MM.1S (cell line): ENCODE results near the gene RAB3IL1.

Source experiments
- DNase-seq: peaks from one replicate; pipeline ENCODE4 v3.0.0-alpha.2; 2015
- H2AFZ ChIP-seq: fragments of 300-600 bp; sonication (generic); 2 replicates; pipeline ENCODE4 v1.6.0; 2016; ENCODE audit warnings: antibody characterized with exemption, low read length
- H3F3A ChIP-seq: fragments of 300-600 bp; sonication (generic); 2 replicates; pipeline ENCODE4 v1.6.1; 2016; ENCODE audit warnings: mild to moderate bottlenecking, antibody characterized with exemption, low read length, moderate library complexity, mixed read lengths; ENCODE audit not compliant: insufficient read depth
- H3K27ac ChIP-seq: fragments of 300-600 bp; sonication (generic); 2 replicates; pipeline ENCODE4 v1.5.1; 2016; ENCODE audit warnings: mild to moderate bottlenecking, low read length
- H3K27me3 ChIP-seq: fragments of 300-600 bp; sonication (generic); replicated peaks from 2 replicates; pipeline ENCODE4 v1.6.0; 2016; ENCODE audit warnings: low read length; ENCODE audit not compliant: insufficient read depth
- H3K36me3 ChIP-seq: fragments of 300-600 bp; sonication (generic); replicated peaks from 2 replicates; pipeline ENCODE4 v1.6.1; 2016; ENCODE audit warnings: mild to moderate bottlenecking, low read length, mixed read lengths; ENCODE audit not compliant: insufficient read depth
- H3K4me1 ChIP-seq: fragments of 300-600 bp; sonication (generic); 2 replicates; pipeline ENCODE4 v1.6.1; 2016; ENCODE audit warnings: low read length, mixed read lengths
- H3K4me2 ChIP-seq: fragments of 300-600 bp; sonication (generic); 2 replicates; pipeline ENCODE4 v1.6.0; 2016; ENCODE audit warnings: low read depth, low read length
- H3K4me3 ChIP-seq: fragments of 300-600 bp; sonication (generic); 2 replicates; pipeline ENCODE4 v1.5.1; 2016; ENCODE audit warnings: low read length, mixed read lengths
- H3K79me2 ChIP-seq: fragments of 300-600 bp; sonication (generic); 2 replicates; pipeline ENCODE4 v1.6.1; 2016; ENCODE audit warnings: mixed run types, low read length, mixed read lengths
- H3K9ac ChIP-seq: fragments of 300-600 bp; sonication (generic); 2 replicates; pipeline ENCODE4 v1.6.1; 2016; ENCODE audit warnings: low read length, mixed read lengths
- H3K9me2 ChIP-seq: fragments of 300-600 bp; sonication (generic); replicated peaks from 2 replicates; pipeline ENCODE4 v1.6.1; 2016; ENCODE audit warnings: mild to moderate bottlenecking, low read length, mixed read lengths; ENCODE audit not compliant: insufficient read depth
- H3K9me3 ChIP-seq: fragments of 300-600 bp; sonication (generic); replicated peaks from 2 replicates; pipeline ENCODE4 v1.6.1; 2016; ENCODE audit warnings: mild to moderate bottlenecking, low read length, mixed read lengths; ENCODE audit not compliant: insufficient read depth
- H4K20me1 ChIP-seq: fragments of 300-600 bp; sonication (generic); 2 replicates; pipeline ENCODE4 v1.6.1; 2016; ENCODE audit warnings: mild to moderate bottlenecking, low read length, moderate library complexity, mixed read lengths; ENCODE audit not compliant: insufficient read depth
- CTCF ChIP-seq: fragments of 300-600 bp; sonication (generic); IDR thresholded peaks from 2 replicates; pipeline ENCODE4 v1.5.1; 2016; ENCODE audit warnings: antibody characterized with exemption, low read length, mixed read lengths
- EZH2 ChIP-seq: fragments of 300-600 bp; sonication (generic); optimal IDR thresholded peaks from 2 replicates; pipeline ENCODE3; 2017; ENCODE audit warnings: low read depth, mild to moderate bottlenecking, antibody characterized with exemption, low read length, mixed read lengths
- EZH2phosphoT487 ChIP-seq: fragments of 300-600 bp; sonication (generic); IDR thresholded peaks from 2 replicates; pipeline ENCODE4 v1.6.1; 2018; ENCODE audit warnings: antibody characterized with exemption, low read length

RAB3IL1 gene

GRCh38 chr11:61866958-61867343 lies 50.4 kb downstream of the RAB3IL1 start:
- peaks cover 58% of the 10 kb centered on the region for H3K27me3 ChIP-seq
- no peak overlapping the region for H3K9ac ChIP-seq
- TF ChIP-seq EZH2 (no peak), CTCF (no peak), EZH2phosphoT487 (no peak)
- H4K20me1 ChIP-seq: no peaks in the 10 kb centered on the region
- H3K36me3 ChIP-seq: no peaks in the 10 kb centered on the region
- no peak overlapping the region for H3K4me3 ChIP-seq
- no peak overlapping the region for H2AFZ ChIP-seq
- no peak for DNase-seq
- no peaks in the 10 kb centered on the region for H3K4me1 ChIP-seq
- H3K9me2 ChIP-seq: no peaks in the 10 kb centered on the region
- H3K4me2 ChIP-seq: no peak overlapping the region
- H3F3A ChIP-seq: no peaks in the 10 kb centered on the region
- H3K27ac ChIP-seq: no peak overlapping the region
- no peaks in the 10 kb centered on the region for H3K9me3 ChIP-seq
- no peaks in the 10 kb centered on the region for H3K79me2 ChIP-seq

GRCh38 chr11:61866231-61866957 lies 51.0 kb downstream of the RAB3IL1 start:
- Histone ChIP-seq H3K4me2 (no peak overlapping the region), H3F3A (no peaks in the 10 kb centered on the region), H3K9ac (no peak overlapping the region), H3K9me2 (no peaks in the 10 kb centered on the region), H3K79me2 (no peaks in the 10 kb centered on the region), H3K4me1 (no peaks in the 10 kb centered on the region), H3K4me3 (no peak overlapping the region), H3K27ac (no peak overlapping the region), H2AFZ (no peak overlapping the region), H3K36me3 (no peaks in the 10 kb centered on the region), H3K27me3 (peaks cover 55% of the 10 kb centered on the region), H4K20me1 (no peaks in the 10 kb centered on the region), H3K9me3 (no peaks in the 10 kb centered on the region)
- no peak for DNase-seq
- no peak for TF ChIP-seq EZH2phosphoT487
- TF ChIP-seq EZH2: no peak
- no peak for TF ChIP-seq CTCF

DNA sequence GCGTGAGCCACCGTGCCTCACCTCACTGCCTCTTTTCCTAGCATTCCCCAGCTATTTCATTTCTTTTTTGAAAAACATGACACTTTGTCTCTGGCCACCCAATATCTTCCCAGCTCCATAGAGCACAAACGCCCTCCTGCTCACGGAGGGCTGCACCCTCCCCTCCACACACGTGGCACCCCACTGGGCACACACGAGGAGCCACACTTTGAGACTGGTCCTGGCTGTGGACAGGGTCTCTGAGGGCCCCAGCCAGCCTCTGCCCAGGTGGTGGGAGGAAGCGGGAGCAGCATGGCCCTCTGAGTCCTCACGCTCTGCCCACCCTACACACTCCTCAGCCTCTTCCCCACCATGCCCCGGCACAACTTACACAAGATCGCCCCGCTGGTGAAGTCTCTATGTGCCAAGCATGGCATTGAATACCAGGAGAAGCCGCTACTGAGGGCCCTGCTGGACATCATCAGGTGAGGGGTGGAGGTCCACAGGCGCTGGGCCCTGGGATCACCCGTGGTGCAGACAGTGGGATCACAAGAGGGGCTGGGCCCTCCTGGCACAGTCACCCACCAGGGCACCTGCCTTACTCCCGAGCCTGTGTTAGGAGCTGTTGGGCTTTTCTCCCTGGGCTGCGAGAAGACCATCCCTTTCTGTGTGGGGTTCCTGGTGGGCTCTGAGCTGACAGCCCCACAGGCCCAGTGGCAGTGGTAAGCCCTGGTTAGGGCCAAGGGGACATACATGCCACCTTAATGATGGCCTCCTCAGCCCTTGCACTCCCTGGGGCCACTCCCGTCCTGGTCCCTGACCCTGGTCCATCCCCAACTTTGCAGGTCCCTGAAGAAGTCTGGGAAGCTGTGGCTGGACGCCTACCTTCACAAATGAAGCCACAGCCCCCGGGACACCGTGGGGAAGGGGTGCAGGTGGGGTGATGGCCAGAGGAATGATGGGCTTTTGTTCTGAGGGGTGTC lies 52.3 kb downstream of the RAB3IL1 start:
- TF ChIP-seq EZH2phosphoT487 (no peak), EZH2 (no peak), CTCF (no peak)
- no peaks in the 10 kb centered on the region for H4K20me1 ChIP-seq
- H3K4me1 ChIP-seq: no peaks in the 10 kb centered on the region
- no peaks in the 10 kb centered on the region for H3F3A ChIP-seq
- no peak for DNase-seq
- H3K4me2 ChIP-seq: no peak overlapping the region
- peaks cover 42% of the 10 kb centered on the region for H3K27me3 ChIP-seq
- no peaks in the 10 kb centered on the region for H3K36me3 ChIP-seq
- H2AFZ ChIP-seq: no peak overlapping the region
- no peak overlapping the region for H3K4me3 ChIP-seq
- no peaks in the 10 kb centered on the region for H3K79me2 ChIP-seq
- no peak overlapping the region for H3K9ac ChIP-seq
- no peaks in the 10 kb centered on the region for H3K9me3 ChIP-seq
- H3K9me2 ChIP-seq: no peaks in the 10 kb centered on the region
- no peak overlapping the region for H3K27ac ChIP-seq
